ENCODE measurements around the gene SERGEF. TPM values are rescaled to one million over a fixed set of nuclear protein-coding genes. Genes with fewer than 3 reads are reported as not detected.

The SERGEF gene
- total and polyA plus RNA-seq, 10 of the 15 experiments (the other 5 are each of a cell fraction or from before 2014, with no cell fraction given): 14.6 to 27.8 (median 22.4) TPM

DNA sequence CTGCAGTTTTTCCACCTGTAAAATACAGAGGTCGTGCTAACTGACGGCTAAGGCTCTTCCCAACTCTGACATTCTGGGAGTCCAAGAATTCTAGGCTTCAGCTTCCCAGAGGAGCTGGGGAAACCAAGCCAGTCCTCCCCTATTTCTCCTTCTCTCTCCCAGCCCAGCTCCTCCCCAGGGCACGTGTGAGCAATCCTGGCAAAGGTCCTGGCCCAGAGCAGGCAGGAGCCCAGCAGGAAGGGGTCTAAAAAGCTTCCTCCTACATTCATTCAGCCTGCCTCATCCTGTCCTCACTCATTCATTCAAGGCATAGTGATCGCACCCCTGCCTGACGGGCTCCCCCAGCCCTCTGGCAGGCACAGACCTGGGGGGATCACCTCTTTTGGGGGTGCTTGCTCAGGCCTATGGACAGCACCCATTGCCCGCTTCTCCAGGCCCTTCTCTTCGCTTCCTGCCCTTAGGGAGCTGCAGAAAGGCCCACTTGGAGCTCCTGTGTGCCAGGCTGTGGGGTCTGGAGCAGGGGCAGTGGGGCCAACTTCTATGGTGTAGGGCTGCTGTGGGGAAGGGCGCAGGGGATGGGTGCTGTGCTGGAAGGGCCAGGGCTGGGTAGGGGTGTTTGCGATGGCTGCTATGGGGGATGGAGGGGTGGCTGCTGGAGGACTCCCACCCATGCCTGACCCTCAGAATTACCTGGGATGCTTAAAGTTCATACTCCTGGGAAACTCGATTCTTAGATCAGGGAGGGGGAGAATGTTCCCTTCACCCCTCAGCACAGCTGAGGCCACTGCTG lies 268.5 kb downstream of the SERGEF start:
- no peaks in the 10 kb centered on the region for H3K36me3 ChIP-seq (ENCODE audit: control insufficient read depth in 2 of 2, insufficient read depth in 2 of 2, low read length in 1 of 2)
- in situ Hi-C loops (cut with MboI) (no loop called here), intact Hi-C loops (cut with micrococcal nuclease; ENCODE audit: unreplicated experiment) (no loop called here)
- CTCF ChIA-PET: interaction anchor here (0.9 to 1.4 kb wide), 2 partner anchors 13 to 234 kb away, joined by 3 read pairs; no protein-coding TSS in a partner anchor
- RAD21 ChIA-PET (ENCODE audit: unreplicated experiment): no interaction called here
- DNase-seq (ENCODE audit: low read depth, low spot score) (no peak), FAIRE-seq (no peak), ATAC-seq (no peak)
- peaks cover 0 to 3% of the 10 kb centered on the region in 2 experiments; a peak in 1 of 4 replicates for H3K27me3 ChIP-seq (replicated peaks in 1 of 2; ENCODE audit: control insufficient read depth in 2 of 2, insufficient read depth in 2 of 2, low read length in 1 of 2)
- H4K20me1 ChIP-seq (ENCODE audit: control insufficient read depth, insufficient read depth): no peaks in the 10 kb centered on the region
- no peaks in the 10 kb centered on the region for H3K4me1 ChIP-seq (ENCODE audit: control insufficient read depth, insufficient read depth, low read length)
- no peaks in the 10 kb centered on the region for H3K9me3 ChIP-seq (replicated peaks; ENCODE audit: control insufficient read depth, insufficient read depth, low read length)
- H3K4me3 ChIP-seq: no peak overlapping the region
- H2AFZ ChIP-seq (ENCODE audit: control insufficient read depth, low read depth, low read length): no peak overlapping the region
- 24% methylated on average over 9 of the region's 10 CpGs for WGBS (ENCODE audit: insufficient coverage, insufficient replicate concordance, low lambda C conversion rate, missing lambda C conversion rate)
- no peaks in the 10 kb centered on the region for H3K79me2 ChIP-seq (ENCODE audit: control insufficient read depth, insufficient read depth, low read length)
- H3K9ac ChIP-seq (ENCODE audit: control insufficient read depth, insufficient read depth, low read length): no peak overlapping the region
- POLR2A ChIA-PET: no interaction called here
- SMC1A ChIA-PET (ENCODE audit: uncharacterized antibody, unreplicated experiment): no interaction called here
- H3K4me2 ChIP-seq (ENCODE audit: control insufficient read depth, insufficient read depth): no peak overlapping the region
- BruUV-seq (replicated peaks): no TSS peak
- no peak overlapping the region for H3K27ac ChIP-seq (ENCODE audit: control insufficient read depth, insufficient read depth)
- no peak for TF ChIP-seq EGR1 (IDR thresholded peaks at IDR 0.05; ENCODE audit: borderline replicate concordance in 1 of 2, low read depth in 2 of 2, low read length in 2 of 2)
- TF ChIP-seq RBBP5 (conservative IDR thresholded peaks at IDR 0.05): no peak
- no peak for TF ChIP-seq ATF2 (IDR thresholded peaks at IDR 0.05; ENCODE audit: low read length)
- no peak for TF ChIP-seq SRF (IDR thresholded peaks at IDR 0.05; ENCODE audit: low read depth in 2 of 2, low read length in 2 of 2)
- TF ChIP-seq WRNIP1 (IDR thresholded peaks at IDR 0.05; ENCODE audit: borderline replicate concordance, low read depth, low read length): no peak
- TF ChIP-seq SUPT20H (IDR thresholded peaks at IDR 0.05; ENCODE audit: borderline replicate concordance, control insufficient read depth, low read depth, low read length): no peak
- no peak for TF ChIP-seq SMC3 (IDR thresholded peaks at IDR 0.05; ENCODE audit: borderline replicate concordance, low read length)
- TF ChIP-seq, protein P1, sequence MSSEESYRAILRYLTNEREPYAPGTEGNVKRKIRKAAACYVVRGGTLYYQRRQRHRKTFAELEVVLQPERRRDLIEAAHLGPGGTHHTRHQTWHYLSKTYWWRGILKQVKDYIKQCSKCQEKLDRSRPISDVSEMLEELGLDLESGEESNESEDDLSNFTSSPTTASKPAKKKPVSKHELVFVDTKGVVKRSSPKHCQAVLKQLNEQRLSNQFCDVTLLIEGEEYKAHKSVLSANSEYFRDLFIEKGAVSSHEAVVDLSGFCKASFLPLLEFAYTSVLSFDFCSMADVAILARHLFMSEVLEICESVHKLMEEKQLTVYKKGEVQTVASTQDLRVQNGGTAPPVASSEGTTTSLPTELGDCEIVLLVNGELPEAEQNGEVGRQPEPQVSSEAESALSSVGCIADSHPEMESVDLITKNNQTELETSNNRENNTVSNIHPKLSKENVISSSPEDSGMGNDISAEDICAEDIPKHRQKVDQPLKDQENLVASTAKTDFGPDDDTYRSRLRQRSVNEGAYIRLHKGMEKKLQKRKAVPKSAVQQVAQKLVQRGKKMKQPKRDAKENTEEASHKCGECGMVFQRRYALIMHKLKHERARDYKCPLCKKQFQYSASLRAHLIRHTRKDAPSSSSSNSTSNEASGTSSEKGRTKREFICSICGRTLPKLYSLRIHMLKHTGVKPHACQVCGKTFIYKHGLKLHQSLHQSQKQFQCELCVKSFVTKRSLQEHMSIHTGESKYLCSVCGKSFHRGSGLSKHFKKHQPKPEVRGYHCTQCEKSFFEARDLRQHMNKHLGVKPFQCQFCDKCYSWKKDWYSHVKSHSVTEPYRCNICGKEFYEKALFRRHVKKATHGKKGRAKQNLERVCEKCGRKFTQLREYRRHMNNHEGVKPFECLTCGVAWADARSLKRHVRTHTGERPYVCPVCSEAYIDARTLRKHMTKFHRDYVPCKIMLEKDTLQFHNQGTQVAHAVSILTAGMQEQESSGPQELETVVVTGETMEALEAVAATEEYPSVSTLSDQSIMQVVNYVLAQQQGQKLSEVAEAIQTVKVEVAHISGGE (CRISPR knock-in tag; IDR thresholded peaks at IDR 0.05): no peak
- TF ChIP-seq JUNB (IDR thresholded peaks at IDR 0.05): no peak
- TF ChIP-seq STAT3 (IDR thresholded peaks at IDR 0.05; ENCODE audit: low read depth, low read length): no peak
- no peak for TF ChIP-seq SUZ12 (IDR thresholded peaks at IDR 0.05; ENCODE audit: unreplicated experiment)
- TF ChIP-seq MTA3 (IDR thresholded peaks at IDR 0.05; ENCODE audit: borderline replicate concordance, low read length): no peak
- no peak for TF ChIP-seq RB1 (IDR thresholded peaks at IDR 0.05; ENCODE audit: borderline replicate concordance)
- no peak for TF ChIP-seq CBX3 (IDR thresholded peaks at IDR 0.05; ENCODE audit: borderline replicate concordance, low read depth)
- no peak for TF ChIP-seq TAF1 (IDR thresholded peaks at IDR 0.05; ENCODE audit: borderline replicate concordance, low read depth, low read length)
- no peak for TF ChIP-seq ESRRA (IDR thresholded peaks at IDR 0.05; ENCODE audit: low read length)
- TF ChIP-seq NFYB (IDR thresholded peaks at IDR 0.05; ENCODE audit: insufficient read depth, low read depth, low read length): no peak
- no peak for TF ChIP-seq RELB (IDR thresholded peaks at IDR 0.05; ENCODE audit: low read depth)
